ENCODE results near the gene NCS1.
A peak's percentile ranks its signal among the peaks of the same experiment; 100 is the strongest.
"Not testable (repeated sequence)": the region's sequence is repeated elsewhere in the genome, so short reads cannot be mapped to it uniquely, and the experiment has no call there.

NCS1 gene

GRCh38 chr9:130263601-130264413 is 91.6 kb downstream of the NCS1 start:
- no peak for DNase-seq (ENCODE audit: low spot score)

- no peak for DNase-seq (ENCODE audit: low spot score)
Observed at GRCh38 chr9:130264414-130265350, 92.5 kb downstream of the NCS1 start.

- DNase-seq (ENCODE audit: low spot score) = no peak
Observed at GRCh38 chr9:130265431-130266235, 93.4 kb downstream of the NCS1 start, which contains the start of gene HMCN2. HMCN2 (plus strand) TSS chr9:130265760; CDS start chr9:130265879, 119 bp downstream.

DNA sequence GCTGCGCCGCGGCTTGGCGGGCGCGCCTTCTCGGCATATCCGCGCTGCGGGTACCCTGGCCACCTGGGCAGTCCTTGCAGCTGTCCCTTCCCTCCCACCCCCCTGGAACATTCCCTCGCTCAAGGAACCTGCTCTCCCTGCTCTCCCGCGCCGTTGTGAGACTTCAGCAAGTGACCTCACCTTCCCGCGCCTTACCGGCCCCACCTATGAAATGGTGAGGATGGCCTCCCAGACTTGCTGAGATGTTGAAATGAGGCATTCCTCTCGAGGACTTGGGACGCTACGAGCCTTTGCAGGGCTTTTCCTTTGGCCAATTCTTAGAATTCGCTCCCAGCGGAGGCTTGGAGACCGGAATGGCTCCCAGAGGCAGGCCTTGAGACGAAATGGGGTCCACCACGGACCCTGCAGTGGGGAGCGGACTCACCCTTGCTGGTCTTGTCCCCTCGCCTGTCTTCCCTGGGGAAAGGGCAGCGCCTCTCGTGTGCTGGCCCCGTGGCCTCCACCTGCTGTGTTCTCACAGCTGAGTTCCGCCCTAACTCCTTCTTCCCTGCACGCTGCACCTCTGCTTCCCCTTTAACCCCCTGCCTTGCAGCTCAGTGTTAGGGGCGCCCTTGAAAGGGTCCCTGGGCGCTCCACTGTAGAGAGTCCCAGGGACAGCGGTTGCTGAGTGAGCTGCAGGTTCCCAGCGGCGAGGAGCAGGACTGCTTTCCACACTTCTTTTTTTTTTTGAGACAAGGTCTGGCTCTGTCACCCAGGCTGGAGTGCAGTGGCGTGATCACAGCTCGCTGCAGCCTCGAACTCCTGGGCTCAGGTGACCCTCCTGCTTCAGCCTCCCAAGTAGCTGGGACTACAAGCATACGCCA is 94.3 kb downstream of the NCS1 start:
- DNase-seq (ENCODE audit: low spot score) = no peak

DNA sequence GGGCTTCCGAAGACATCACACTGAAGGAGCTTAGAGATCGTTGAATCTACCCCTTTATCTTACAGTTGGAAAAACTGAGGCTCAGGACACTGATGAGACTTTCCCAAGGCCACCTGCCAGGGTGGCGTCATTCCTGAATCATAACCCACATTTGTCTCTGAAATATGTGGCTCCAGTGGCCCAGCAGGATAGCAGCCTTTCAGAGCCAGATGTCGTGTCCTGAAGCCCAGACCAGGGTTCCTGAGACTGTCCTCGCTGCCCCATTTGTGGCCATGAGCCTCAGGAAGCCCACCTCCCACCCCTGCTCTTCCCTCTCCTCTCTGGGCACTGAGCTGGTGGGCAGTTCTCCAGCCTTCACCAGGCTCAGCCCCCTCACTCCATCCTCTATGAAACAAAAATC is 95.7 kb downstream of the NCS1 start:
- DNase-seq (ENCODE audit: low spot score) = no peak

DNA sequence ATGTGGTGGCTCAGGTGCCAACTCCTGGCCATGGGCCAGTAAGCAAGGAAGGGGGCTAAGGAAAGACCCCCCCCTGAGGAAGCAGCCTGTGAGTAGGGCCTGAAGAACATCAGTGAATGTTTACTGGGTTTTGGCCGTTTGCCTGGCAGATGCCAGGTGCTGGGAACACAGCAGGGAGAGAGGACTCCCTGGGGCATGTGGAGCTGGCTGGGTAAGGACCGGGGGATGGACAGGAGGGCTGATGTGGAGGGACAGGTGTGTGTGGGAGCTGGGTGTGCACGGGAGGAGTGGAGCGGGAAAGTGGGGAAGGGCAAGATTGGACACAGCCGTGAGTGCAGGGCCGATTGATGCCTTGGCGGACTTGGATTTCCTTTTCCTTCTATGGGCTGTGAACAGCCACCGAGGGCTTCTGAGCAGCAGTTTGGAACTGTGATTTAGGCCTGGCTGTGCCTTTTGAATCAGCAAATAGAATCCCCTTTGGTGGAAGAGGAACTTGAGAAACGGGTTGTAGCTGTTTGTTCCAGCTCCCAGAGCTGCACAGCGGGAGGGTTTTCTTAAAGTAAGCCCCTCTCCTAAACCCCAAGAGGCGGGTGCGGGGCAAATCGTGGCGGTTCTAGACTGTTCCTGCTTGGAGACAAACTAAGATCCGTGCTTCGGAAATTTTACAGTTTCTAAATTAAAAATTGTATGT is 96.5 kb downstream of the NCS1 start:
- DNase-seq (ENCODE audit: low spot score) = no peak

GRCh38 chr9:130271473-130271872 is 99.3 kb downstream of the NCS1 start:
- no peak for DNase-seq (ENCODE audit: low spot score)

DNA sequence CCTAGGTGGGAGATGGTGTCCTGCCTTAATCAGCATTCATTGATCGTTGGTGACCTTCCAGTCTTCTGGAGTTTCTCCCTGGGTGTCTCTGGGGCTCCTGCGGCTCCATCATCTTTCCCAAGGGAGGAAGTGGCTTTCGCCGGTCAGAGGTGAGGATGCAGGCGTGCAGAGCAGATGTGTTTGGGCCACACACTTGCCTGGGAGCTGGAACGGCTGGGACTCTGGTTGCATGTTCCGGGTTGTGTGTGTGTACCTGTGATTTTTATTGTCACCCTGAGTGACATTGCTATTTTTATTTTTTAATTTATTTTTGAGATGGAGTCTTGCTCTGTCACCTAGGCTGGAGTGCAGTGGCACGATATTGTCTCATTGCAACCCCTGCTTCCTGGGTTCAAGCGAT is 103.0 kb downstream of the NCS1 start:
- no peak for DNase-seq (ENCODE audit: low spot score)

DNA sequence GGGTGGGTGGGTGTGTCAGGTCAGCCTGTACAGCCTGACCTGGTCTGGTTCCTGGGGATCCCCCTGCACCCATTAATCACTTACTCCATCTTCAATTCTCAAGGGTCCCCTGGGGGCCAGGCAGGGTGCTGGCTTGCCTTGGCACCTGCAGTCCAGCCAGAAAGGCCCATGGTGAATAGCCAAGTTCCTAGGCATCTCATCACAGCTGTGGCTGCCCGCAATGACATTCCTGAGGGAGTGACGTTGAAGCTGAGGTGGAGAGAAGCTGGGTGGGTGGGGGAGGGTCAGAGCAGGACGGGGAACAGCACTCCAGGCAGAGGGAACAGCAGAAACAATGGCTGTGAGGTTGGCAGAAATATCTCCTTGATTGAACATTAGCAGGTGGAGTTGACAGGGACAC is 103.9 kb downstream of the NCS1 start:
- DNase-seq (ENCODE audit: low spot score) = peak; percentile 77

DNA sequence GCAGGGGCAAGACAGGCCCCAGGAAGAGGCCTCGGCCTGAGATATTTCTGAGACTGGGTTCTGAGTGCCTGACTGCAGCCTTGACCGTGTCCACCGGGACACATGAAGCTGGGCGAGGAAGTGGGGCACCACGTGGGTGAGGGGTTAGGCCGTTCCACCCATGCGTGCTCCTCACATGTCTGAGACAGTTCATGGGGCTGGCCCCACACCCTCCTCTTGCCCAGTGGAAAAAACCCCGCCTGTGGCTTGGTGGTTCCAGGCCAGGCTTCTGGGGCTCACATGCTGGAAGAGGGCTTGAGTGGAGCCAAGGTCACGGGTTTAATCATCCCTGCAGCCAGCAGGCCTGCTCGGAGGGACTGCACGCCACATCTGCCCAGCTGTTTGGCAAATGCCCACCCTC is 104.8 kb downstream of the NCS1 start:
- no peak for DNase-seq (ENCODE audit: low spot score)

DNA sequence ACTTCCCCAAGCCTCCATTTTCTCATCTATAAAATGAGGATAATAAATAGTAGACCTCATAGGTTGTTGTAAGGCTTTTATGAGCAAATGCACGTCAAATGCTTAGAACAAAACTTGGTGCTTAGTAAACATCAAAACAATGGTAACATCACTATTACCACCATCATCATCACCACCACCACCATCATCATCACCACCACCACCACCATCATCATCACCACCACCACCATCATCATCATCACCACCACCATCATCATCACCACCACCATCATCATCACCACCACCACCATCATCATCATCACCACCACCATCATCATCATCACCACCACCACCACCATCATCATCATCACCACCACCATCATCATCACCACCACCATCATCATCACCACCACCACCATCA is 105.3 kb downstream of the NCS1 start:
- DNase-seq (ENCODE audit: low spot score) = not testable (repeated sequence)

GRCh38 chr9:130283539-130284248 is 111.5 kb downstream of the NCS1 start:
- DNase-seq (ENCODE audit: low spot score) = no peak

GRCh38 chr9:130284249-130284625 is 112.0 kb downstream of the NCS1 start:
- no peak for DNase-seq (ENCODE audit: low spot score)

DNA sequence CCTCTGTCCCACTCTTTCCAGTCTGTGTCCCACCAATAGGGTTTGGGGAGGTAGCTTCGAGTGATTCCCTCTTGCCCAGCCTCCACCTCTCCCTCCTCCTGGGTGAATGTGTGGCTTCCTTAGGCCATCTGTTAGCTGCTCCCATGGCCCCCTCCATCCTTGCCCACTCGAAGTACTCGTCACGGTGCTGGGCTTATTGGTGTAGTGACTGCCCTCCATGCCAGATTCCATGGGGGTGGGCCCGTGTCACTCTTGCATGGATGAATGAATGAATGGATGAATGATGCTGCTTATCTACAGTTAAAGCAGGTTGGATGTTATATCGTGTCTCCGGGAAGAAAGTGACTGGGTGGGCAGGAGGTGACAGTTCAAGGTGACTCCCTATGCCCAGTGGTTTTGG is 112.5 kb downstream of the NCS1 start:
- DNase-seq (ENCODE audit: low spot score) = no peak

- no peak for DNase-seq (ENCODE audit: low spot score)
Observed at GRCh38 chr9:130285271-130285670, 113.1 kb downstream of the NCS1 start.

DNA sequence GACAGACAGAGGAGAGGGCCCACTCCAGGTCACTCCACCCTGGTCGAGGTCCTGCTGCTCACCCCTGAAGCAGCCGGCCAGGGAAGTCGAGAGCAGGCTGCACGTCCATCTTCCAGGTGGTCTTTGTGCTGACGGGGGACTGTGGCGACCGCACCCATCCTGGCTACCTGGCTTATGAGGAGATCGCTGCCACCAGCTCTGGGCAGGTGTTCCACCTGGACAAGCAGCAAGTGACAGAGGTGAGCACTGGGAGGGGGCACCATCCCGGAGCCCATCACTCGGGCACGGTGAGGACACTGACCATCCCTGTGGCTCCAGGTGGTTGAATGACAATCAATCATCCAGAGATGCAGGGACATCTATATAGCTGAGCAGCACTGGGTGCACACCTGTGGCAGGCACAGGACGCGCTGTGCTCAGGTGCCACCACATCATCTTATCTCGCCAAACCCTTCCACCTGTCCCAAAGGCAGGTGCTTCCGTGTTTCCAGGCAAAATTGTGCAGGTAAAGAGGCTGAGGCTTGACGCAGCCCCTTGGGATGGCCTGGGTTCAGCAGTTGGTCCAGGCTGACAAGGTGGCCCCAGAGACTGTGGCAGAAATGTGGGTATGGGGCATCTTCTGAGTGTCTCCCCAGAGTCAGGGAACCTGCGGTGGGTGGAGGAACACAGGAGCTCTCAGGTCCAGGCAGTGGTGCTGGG is 114.0 kb downstream of the NCS1 start:
- no peak for DNase-seq (ENCODE audit: low spot score)

Measured in AG08395 (cell line).